Panc1 (cell line): ENCODE data around the gene SV2C. TPM values are rescaled to one million over a fixed set of nuclear protein-coding genes. Genes with fewer than 3 reads are reported as not detected.

Experiments used
- ATAC-seq: fragments of 200-7000 bp; cut with Tn5 transposase; 2 replicates; pipeline ENCODE4 v1.9.1; 2020; ENCODE audit warnings: mild to moderate bottlenecking, moderate library complexity
- BruUV-seq: library from RNA; stranded (reverse); fragments of 400-500 nt; replicated peaks from 2 replicates; lab custom pipeline; 2021; lab: Mats Ljungman, UMichigan
- CTCF ChIA-PET: fragments of 300-600 bp; sonication (Branson Sonifier 250); formaldehyde crosslinking; loops from one replicate; lab custom pipeline; 2022; ENCODE audit warnings: antibody characterized with exemption; lab: Charles Lee
- POLR2A ChIA-PET: fragments of 300-600 bp; sonication (Branson Sonifier 250); formaldehyde crosslinking; loops from one replicate; lab custom pipeline; 2022; ENCODE audit warnings: antibody characterized with exemption; lab: Charles Lee
- DNase-seq: peaks from one replicate; pipeline ENCODE4 v3.0.0-alpha.2; 2010; ENCODE audit warnings: low read depth, low spot score
- H3K27ac ChIP-seq: 2 replicates; pipeline ENCODE4 v1.5.1; 2011; ENCODE audit warnings: mild to moderate bottlenecking, low read length, inconsistent platforms
- H3K27me3 ChIP-seq: fragments of 200-500 bp; sonication (Bioruptor generic); 2 replicates; pipeline ENCODE4 v1.6.0; 2014; ENCODE audit warnings: low read length, inconsistent platforms; ENCODE audit not compliant: control insufficient read depth, insufficient read depth
- H3K36me3 ChIP-seq: fragments of 200-500 bp; sonication (Bioruptor generic); 2 replicates; pipeline ENCODE4 v1.5.1; 2014; ENCODE audit warnings: inconsistent platforms, mild to moderate bottlenecking, low read length, moderate library complexity; ENCODE audit not compliant: control insufficient read depth, insufficient read depth
- H3K4me1 ChIP-seq: 2 replicates; pipeline ENCODE4 v1.5.1; 2011; ENCODE audit warnings: inconsistent platforms, mild to moderate bottlenecking, low read length, moderate library complexity; ENCODE audit not compliant: control insufficient read depth, insufficient read depth
- H3K4me3 ChIP-seq, 2 experiments: 2 replicates each; pipeline ENCODE4 v1.5.1; 2011 to 2012; ENCODE audit warnings: low read depth in 2 of 2, low read length in 2 of 2, mild to moderate bottlenecking in 2 of 2, inconsistent platforms in 1 of 2, moderate library complexity in 1 of 2
- H3K9me3 ChIP-seq: fragments of 200-500 bp; sonication (Bioruptor generic); 2 replicates; pipeline ENCODE4 v1.5.1; 2014; ENCODE audit warnings: low read depth, mild to moderate bottlenecking, inconsistent platforms, low read length, moderate library complexity; ENCODE audit not compliant: control insufficient read depth, insufficient read depth
- CTCF ChIP-seq: fragments of 450-650 bp; IDR thresholded peaks from 2 replicates; pipeline ENCODE4 v1.5.1; 2017; ENCODE audit warnings: mild to moderate bottlenecking
- POLR2AphosphoS5 ChIP-seq: IDR thresholded peaks from 2 replicates; pipeline ENCODE4 v1.6.1; 2012; ENCODE audit warnings: mild to moderate bottlenecking, low read depth, low read length, moderate library complexity
- SIN3A ChIP-seq: IDR thresholded peaks from 2 replicates; pipeline ENCODE4 v1.6.1; 2012; ENCODE audit warnings: low read depth, mild to moderate bottlenecking, low read length, moderate library complexity, borderline replicate concordance; ENCODE audit not compliant: insufficient read depth
- TCF7L2 ChIP-seq: IDR thresholded peaks from 2 replicates; pipeline ENCODE4 v1.6.1; 2011; ENCODE audit warnings: mild to moderate bottlenecking, low read depth, low read length, inconsistent platforms
- in situ Hi-C: cut with HindIII; loops from 2 replicates; pipeline ENCODE4 v1.10.0; 2016; ENCODE audit warnings: low sequenced_read_pairs, low pct_unique_long_range_greater_than_20kb
- intact Hi-C: fragments of 100-400 bp; cut with micrococcal nuclease; formaldehyde crosslinking; loops from one replicate; pipeline ENCODE4 v1.10.0; 2022; ENCODE audit not compliant: unreplicated experiment
- total RNA-seq: library from RNA; stranded (reverse); gene quantifications from one replicate; pipeline ENCODE4 v1.2.1, GENCODE V29; 2021; ENCODE audit not compliant: unreplicated experiment
- TF ChIP-seq, protein P1 (sequence below), 2 experiments: IDR thresholded peaks; 2 replicates each; pipeline ENCODE4 v1.6.1; 2011 to 2012; ENCODE audit warnings: low read depth in 2 of 2, control low read depth in 1 of 2, low read length in 1 of 2, mild to moderate bottlenecking in 1 of 2, moderate library complexity in 1 of 2; ENCODE audit not compliant: insufficient read depth in 1 of 2

The SV2C gene
- total RNA-seq, 1 experiment from 2014 or later = not detected

GRCh38 chr5:76194340-76194739, 111.2 kb downstream of the SV2C start:
- no TSS peak for BruUV-seq
- CTCF ChIA-PET = no interaction called here
- in situ Hi-C loops = no loop called here

GRCh38 chr5:76196457-76196856, 113.3 kb downstream of the SV2C start:
- Histone ChIP-seq H3K27me3 (peaks cover 21% of the 10 kb centered on the region), H3K9me3 (no peaks in the 10 kb centered on the region), H3K4me1 (no peaks in the 10 kb centered on the region), H3K4me3 (no peak overlapping the region), H3K36me3 (no peaks in the 10 kb centered on the region), H3K27ac (no peak overlapping the region)
- POLR2A ChIA-PET = no interaction called here
- BruUV-seq = no TSS peak
- CTCF ChIA-PET = no interaction called here
- TF ChIP-seq, protein P1, sequence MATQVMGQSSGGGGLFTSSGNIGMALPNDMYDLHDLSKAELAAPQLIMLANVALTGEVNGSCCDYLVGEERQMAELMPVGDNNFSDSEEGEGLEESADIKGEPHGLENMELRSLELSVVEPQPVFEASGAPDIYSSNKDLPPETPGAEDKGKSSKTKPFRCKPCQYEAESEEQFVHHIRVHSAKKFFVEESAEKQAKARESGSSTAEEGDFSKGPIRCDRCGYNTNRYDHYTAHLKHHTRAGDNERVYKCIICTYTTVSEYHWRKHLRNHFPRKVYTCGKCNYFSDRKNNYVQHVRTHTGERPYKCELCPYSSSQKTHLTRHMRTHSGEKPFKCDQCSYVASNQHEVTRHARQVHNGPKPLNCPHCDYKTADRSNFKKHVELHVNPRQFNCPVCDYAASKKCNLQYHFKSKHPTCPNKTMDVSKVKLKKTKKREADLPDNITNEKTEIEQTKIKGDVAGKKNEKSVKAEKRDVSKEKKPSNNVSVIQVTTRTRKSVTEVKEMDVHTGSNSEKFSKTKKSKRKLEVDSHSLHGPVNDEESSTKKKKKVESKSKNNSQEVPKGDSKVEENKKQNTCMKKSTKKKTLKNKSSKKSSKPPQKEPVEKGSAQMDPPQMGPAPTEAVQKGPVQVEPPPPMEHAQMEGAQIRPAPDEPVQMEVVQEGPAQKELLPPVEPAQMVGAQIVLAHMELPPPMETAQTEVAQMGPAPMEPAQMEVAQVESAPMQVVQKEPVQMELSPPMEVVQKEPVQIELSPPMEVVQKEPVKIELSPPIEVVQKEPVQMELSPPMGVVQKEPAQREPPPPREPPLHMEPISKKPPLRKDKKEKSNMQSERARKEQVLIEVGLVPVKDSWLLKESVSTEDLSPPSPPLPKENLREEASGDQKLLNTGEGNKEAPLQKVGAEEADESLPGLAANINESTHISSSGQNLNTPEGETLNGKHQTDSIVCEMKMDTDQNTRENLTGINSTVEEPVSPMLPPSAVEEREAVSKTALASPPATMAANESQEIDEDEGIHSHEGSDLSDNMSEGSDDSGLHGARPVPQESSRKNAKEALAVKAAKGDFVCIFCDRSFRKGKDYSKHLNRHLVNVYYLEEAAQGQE (IDR thresholded peaks at IDR 0.05; ENCODE audit: insufficient read depth in 1 of 2, low read depth in 2 of 2, low read length in 1 of 2) = no peak
- TF ChIP-seq CTCF = no peak
- intact Hi-C loops (no loop called here), in situ Hi-C loops (no loop called here)
- DNase-seq (no peak), ATAC-seq (no peak)

More at GRCh38 chr5:76194340-76194739, 111.2 kb downstream of the SV2C start:
- Histone ChIP-seq H3K9me3 (no peaks in the 10 kb centered on the region), H3K36me3 (no peaks in the 10 kb centered on the region), H3K4me1 (no peaks in the 10 kb centered on the region), H3K4me3 (no peak overlapping the region), H3K27ac (no peak overlapping the region), H3K27me3 (peaks cover 26% of the 10 kb centered on the region)
- TF ChIP-seq CTCF = no peak
- TF ChIP-seq TCF7L2 = no peak
- TF ChIP-seq POLR2AphosphoS5 = no peak
- TF ChIP-seq, protein P1 (IDR thresholded peaks at IDR 0.05; ENCODE audit: insufficient read depth in 1 of 2, low read depth in 2 of 2, low read length in 1 of 2) = no peak
- no peak for TF ChIP-seq SIN3A
- DNase-seq = no peak
- ATAC-seq = no peak
- POLR2A ChIA-PET = no interaction called here
- intact Hi-C loops = no loop called here
